Neural crest cell (in vitro differentiated cells): ENCODE data around the gene AHCYL2. TPM values are rescaled to one million over a fixed set of nuclear protein-coding genes. Genes with fewer than 3 reads are reported as not detected.
"Not testable (repeated sequence)": the region's sequence is repeated elsewhere in the genome, so short reads cannot be mapped to it uniquely, and the experiment has no call there.

Experiments used
- DNase-seq: peaks from one replicate; pipeline ENCODE4 v3.0.0; 2021; ENCODE audit warnings: low read depth, mixed read lengths, low spot score
- H3K27ac Mint-ChIP-seq: one replicate; pipeline ENCODE4 v1.8.0; 2021; ENCODE audit warnings: mild to moderate bottlenecking, mixed read lengths; ENCODE audit not compliant: unreplicated experiment
- H3K27me3 Mint-ChIP-seq: 2 replicates; pipeline ENCODE4 v1.8.0; 2021; ENCODE audit warnings: low read depth, mild to moderate bottlenecking, mixed read lengths
- H3K36me3 Mint-ChIP-seq: 2 replicates; pipeline ENCODE4 v1.8.0; 2021; ENCODE audit warnings: low read depth, mild to moderate bottlenecking, mixed read lengths
- H3K4me1 Mint-ChIP-seq: 2 replicates; pipeline ENCODE4 v1.8.0; 2021; ENCODE audit warnings: mixed read lengths
- H3K4me3 Mint-ChIP-seq: one replicate; pipeline ENCODE4 v1.8.0; 2021; ENCODE audit warnings: mild to moderate bottlenecking, mixed read lengths
- H3K9me3 Mint-ChIP-seq: 2 replicates; pipeline ENCODE4 v1.8.0; 2021; ENCODE audit warnings: mixed read lengths
- total RNA-seq: library from RNA; stranded (reverse); gene quantifications from 2 replicates; pipeline ENCODE4 v1.2.1, GENCODE V29; 2021
- TF ChIP-seq, protein P1 (sequence below): fragments of 200-600 bp; sonication (generic); conservative IDR thresholded peaks from 2 replicates; pipeline ENCODE4 v1.5.0; 2021; ENCODE audit warnings: antibody characterized with exemption, mild to moderate bottlenecking

The AHCYL2 gene
- total RNA-seq, 1 donor from 2014 or later = 19.1 TPM

DNA sequence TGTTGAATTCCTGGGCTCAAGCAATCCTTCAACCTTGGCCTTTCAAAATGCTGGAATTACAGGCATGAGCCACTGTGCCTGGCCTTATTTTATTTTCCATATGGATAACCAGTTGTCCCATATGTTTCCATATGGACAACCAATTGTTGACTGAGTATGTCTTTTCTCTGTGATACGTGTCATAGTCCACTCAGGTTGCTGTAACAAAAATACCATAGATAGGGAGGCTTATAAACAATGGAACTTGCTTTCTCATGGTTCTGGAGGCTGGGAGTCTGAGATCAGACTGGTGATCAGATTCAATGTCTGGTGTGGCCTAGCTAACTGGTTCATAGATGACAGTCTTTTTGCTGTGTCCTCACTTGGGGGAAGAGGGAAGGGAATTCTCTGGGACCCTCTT, 19.4 kb downstream of the AHCYL2 start:
- TF ChIP-seq, protein P1, sequence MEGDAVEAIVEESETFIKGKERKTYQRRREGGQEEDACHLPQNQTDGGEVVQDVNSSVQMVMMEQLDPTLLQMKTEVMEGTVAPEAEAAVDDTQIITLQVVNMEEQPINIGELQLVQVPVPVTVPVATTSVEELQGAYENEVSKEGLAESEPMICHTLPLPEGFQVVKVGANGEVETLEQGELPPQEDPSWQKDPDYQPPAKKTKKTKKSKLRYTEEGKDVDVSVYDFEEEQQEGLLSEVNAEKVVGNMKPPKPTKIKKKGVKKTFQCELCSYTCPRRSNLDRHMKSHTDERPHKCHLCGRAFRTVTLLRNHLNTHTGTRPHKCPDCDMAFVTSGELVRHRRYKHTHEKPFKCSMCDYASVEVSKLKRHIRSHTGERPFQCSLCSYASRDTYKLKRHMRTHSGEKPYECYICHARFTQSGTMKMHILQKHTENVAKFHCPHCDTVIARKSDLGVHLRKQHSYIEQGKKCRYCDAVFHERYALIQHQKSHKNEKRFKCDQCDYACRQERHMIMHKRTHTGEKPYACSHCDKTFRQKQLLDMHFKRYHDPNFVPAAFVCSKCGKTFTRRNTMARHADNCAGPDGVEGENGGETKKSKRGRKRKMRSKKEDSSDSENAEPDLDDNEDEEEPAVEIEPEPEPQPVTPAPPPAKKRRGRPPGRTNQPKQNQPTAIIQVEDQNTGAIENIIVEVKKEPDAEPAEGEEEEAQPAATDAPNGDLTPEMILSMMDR = no peak
- H3K36me3 Mint-ChIP-seq = peaks cover 13% of the 10 kb centered on the region
- peaks cover 7% of the 10 kb centered on the region for H3K9me3 Mint-ChIP-seq
- H3K27ac Mint-ChIP-seq = no peak overlapping the region
- H3K4me3 Mint-ChIP-seq = no peak overlapping the region
- DNase-seq = no peak
- H3K27me3 Mint-ChIP-seq = no peaks in the 10 kb centered on the region
- H3K4me1 Mint-ChIP-seq = no peaks in the 10 kb centered on the region

DNA sequence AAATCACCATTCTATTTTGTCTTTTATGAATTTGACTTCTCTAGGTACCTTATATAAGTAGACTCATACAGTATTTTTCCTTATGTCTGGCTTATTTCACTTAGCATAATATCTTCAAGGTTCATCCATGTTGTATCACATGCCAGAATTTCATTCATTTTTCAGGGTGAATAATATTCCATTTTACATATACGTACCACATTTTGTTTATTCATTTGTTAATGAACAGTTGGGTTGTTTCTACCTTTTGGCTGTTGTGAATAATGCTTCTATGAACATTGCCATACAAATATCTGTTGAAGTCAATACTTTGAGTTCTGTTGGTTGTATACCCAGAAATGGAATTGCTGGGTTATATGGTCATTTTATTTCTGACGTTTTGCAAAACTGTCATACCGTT, 20.7 kb downstream of the AHCYL2 start:
- Mint-ChIP-seq H3K4me1 (no peaks in the 10 kb centered on the region), H3K27me3 (no peaks in the 10 kb centered on the region), H3K9me3 (peaks cover 7% of the 10 kb centered on the region)

DNA sequence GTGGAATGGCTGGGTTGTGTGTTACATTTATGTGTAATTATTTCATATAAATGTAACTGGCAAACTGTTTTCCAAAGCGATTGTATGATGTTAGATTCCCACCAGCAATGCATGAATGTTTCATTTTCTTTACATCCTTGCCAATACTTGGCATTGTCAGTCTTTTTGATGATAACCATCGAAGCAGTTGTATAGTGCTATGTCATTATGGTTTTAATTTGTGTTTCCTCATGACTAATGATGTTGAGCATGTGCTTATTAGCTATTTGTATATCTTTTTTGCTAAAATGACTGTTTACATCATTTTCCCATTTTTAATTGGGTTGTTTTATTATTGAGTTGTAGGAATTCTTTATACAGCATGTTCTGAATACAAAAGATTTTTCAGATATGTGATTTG, 22.3 kb downstream of the AHCYL2 start:
- Mint-ChIP-seq H3K9me3 (peaks cover 7% of the 10 kb centered on the region), H3K4me1 (no peaks in the 10 kb centered on the region), H3K36me3 (peaks cover 13% of the 10 kb centered on the region), H3K4me3 (no peak overlapping the region), H3K27me3 (no peaks in the 10 kb centered on the region), H3K27ac (no peak overlapping the region)
- DNase-seq = no peak
- TF ChIP-seq, protein P1 = no peak

More for the DNA sequence above, 20.7 kb downstream of the AHCYL2 start:
- TF ChIP-seq, protein P1 = no peak
- no peak overlapping the region for H3K4me3 Mint-ChIP-seq
- no peak overlapping the region for H3K27ac Mint-ChIP-seq
- H3K36me3 Mint-ChIP-seq = peaks cover 13% of the 10 kb centered on the region
- DNase-seq = no peak

DNA sequence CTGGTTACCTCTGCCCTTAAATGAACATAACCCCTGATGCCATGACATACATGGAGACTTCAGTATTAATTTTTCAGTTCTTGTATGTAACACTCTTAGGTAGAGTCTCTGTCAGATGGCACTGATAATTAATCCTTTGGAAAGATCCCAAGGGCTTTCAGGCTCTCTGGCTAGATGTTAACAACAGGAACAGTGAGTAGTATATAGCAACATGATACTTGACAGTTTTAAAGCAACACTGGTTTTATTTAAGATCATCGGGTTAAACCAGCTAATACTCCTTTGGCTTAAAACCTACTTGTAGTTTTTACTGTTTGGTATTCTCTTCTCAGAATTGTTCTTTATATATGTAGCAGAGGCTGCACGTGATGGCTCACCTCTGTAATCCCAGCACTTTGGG, 27.3 kb downstream of the AHCYL2 start:
- Mint-ChIP-seq H3K36me3 (no peaks in the 10 kb centered on the region), H3K9me3 (peaks cover 2% of the 10 kb centered on the region), H3K27me3 (no peaks in the 10 kb centered on the region), H3K27ac (no peak overlapping the region), H3K4me1 (peaks cover 4% of the 10 kb centered on the region), H3K4me3 (no peak overlapping the region)
- TF ChIP-seq, protein P1 = no peak
- DNase-seq = no peak

DNA sequence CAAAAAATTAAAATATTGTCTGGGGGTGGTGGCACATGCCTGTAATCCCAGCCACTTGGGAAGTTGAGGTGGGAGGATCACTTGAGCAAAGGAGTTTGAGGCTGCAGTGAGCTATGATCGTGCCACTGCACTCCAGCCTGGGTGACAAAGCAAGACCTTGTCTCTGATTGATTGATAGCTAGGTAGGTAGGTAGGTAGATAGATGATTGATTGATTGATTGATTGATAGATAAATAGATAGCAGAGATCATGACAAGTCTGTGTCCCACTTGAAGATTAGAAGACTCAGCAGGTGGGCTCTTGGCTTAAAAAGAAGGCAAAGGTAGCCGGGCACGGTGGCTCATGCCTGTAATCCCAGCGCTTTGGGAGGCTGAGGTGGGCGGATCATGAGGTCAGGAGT, 27.8 kb downstream of the AHCYL2 start:
- not testable (repeated sequence) for H3K27ac Mint-ChIP-seq, H3K4me1 Mint-ChIP-seq, H3K36me3 Mint-ChIP-seq, H3K9me3 Mint-ChIP-seq, H3K27me3 Mint-ChIP-seq, H3K4me3 Mint-ChIP-seq, DNase-seq

DNA sequence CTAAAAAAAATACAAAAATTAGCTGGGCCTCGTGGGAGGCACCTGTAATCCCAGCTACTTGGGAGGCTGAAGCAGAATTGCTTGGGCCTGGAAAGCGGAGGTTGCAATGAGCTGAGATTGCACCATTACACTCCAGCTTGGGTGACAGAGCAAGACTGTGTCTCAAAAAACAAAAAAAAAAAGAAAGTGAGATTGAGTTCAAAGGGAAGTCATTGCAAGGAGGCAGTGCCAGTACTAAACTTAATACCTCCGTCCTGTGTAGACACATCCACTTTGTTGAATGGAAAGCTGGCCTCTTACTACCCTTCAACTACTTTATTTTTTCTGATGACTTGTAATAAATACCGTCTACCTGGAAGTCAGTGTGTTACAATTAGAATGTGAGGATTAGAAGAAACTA, 31.0 kb downstream of the AHCYL2 start:
- Mint-ChIP-seq H3K4me3 (no peak overlapping the region), H3K36me3 (no peaks in the 10 kb centered on the region), H3K4me1 (peaks cover 35% of the 10 kb centered on the region), H3K27ac (no peak overlapping the region), H3K27me3 (no peaks in the 10 kb centered on the region), H3K9me3 (peaks cover 2% of the 10 kb centered on the region)
- TF ChIP-seq, protein P1 = no peak
- no peak for DNase-seq
